NCI-H226 (cell line): Measurements from ENCODE around the gene IER5.
A peak's percentile ranks its signal among the peaks of the same experiment; 100 is the strongest.

Experiments
- DNase-seq: peaks from one replicate; pipeline ENCODE4 v3.0.0-alpha.2; 2015

The IER5 gene

GRCh38 chr1:181099152-181100014 is 10.9 kb downstream of the IER5 start:
- peak; percentile 40 for DNase-seq

GRCh38 chr1:181100015-181100905 is 11.8 kb downstream of the IER5 start:
- peak; percentile 37 for DNase-seq

- no peak for DNase-seq
Measured at GRCh38 chr1:181100934-181101333, 12.4 kb downstream of the IER5 start.

- peak; percentile 91 for DNase-seq
Measured at GRCh38 chr1:181101581-181102226, 13.2 kb downstream of the IER5 start.

- DNase-seq = no peak
Measured at GRCh38 chr1:181102841-181103240, 14.3 kb downstream of the IER5 start.

DNA sequence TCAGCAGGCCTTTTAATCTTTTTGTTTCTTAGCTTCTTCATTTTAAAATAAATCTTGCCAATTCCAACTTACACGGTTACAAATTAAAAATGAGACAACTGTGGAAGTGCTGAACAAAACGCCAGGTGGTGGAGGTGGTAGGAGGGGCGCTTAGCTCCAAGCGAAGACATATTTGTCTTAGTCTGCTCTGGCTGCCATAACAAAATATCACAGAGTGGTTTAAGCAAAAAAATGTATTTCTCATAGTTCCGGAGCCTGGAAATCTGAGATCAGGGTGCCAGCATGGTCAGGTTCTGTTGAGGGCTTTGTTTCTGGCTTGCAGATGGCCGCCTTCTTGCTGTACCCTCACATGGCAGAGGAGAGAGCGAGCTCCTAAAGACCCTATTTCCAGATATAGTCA is 14.9 kb downstream of the IER5 start:
- DNase-seq = no peak

DNA sequence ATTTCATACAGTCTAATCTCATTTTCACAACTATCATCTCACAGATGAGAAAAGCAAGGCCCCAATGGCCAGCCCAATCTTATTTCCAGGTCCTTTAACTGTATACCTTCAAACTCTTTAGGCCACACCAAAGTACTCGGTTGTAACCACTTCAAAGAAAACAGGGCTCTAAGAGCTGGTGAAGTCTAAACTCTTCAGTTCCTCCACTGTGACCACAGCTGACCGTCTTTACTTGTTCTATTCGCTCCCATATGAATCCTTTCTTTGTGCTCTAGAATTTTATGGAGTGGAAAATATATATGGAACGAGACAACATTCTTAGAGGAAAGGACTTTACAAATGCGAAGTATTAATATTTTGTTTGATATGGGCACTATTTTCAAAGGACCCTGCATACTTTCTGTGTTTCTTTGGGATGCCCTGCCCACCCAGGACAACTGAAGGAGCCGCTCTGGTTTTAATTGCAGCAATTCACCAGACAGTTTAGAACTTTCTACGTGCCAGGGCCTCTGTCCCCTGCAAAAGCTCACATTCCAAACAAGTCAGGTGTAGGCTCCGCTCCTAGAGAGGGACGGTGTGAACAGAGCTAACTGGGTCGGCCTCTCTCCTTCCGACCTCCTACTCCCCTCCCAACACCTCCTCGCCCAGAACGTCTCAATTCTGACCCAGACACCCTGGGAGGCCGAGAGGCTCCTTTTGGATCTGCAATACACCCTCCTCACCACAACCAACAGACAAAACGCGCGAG is 15.7 kb downstream of the IER5 start:
- DNase-seq = peak; percentile 40

GRCh38 chr1:181104790-181105133 is 16.3 kb downstream of the IER5 start:
- no peak for DNase-seq

- peak; percentile 87 for DNase-seq
Measured at GRCh38 chr1:181105134-181106021, 16.9 kb downstream of the IER5 start.

- DNase-seq = no peak
Measured at GRCh38 chr1:181106022-181106312, 17.5 kb downstream of the IER5 start.

- no peak for DNase-seq
Measured at GRCh38 chr1:181106479-181106878, 18.0 kb downstream of the IER5 start.

DNA sequence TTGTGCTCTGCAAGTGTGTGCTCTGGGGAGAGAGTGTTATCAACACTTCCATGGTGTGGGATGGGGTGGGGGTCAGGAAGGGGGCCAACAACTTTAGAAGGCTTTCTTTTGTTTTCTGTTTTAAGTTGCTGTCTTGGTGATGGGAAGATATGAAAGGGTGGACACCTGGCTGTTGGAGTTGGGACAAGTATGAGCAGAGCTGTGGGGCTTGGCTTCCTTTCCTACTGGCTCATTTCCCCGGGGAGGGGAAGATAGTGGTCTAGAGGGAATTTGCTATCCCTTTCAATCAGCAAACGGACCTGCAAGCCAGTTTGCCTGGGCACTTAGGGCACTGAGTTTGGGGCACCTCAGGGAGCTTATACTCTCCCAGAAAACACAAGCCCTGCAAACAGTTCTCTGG is 19.2 kb downstream of the IER5 start:
- DNase-seq = no peak

DNA sequence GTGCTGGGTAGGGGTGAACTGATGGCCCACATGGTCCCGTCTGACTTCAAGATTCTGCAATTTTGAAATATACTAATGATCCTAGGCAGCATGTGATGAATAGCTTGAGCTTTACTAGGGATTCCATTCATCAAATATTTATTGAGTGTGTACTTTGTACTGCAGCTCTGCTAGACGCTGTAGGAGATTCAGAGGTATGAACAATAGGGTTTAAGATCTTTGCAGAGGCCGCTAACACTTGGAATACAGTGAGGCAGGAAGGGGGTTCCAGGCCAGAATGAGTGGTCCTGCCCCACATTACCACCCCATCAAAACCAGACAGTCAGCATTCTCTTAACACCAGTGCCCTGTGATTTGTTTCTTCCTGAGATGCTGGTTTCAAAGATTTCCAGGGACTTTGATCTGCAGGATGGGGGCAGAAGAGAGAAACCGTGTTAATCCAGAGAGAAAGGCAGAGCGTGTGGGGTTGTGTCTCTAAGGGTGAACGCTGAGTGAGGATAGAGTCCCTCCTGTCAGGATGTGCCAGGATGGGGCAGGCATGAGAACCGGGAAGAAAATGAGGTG is 19.9 kb downstream of the IER5 start:
- no peak for DNase-seq

DNA sequence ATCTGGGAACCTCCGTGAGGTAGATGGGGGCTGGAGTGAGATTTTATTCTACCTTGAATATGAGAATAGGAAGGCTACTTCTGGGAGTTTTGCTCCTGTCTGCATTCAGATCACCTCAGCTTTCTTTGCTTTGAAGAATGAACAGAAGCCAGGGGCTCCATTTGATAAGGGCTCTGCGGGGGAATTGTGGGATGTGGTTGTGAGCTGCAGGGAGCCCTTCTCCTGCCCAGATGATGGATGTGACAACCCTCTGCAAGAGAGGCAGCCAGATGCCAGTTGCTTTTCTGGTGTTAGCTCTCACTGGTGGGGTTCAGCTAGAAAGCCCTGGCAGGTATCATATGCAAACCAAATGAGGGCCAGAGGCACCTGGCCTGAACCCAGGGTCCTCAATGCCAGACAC is 21.5 kb downstream of the IER5 start:
- no peak for DNase-seq

DNA sequence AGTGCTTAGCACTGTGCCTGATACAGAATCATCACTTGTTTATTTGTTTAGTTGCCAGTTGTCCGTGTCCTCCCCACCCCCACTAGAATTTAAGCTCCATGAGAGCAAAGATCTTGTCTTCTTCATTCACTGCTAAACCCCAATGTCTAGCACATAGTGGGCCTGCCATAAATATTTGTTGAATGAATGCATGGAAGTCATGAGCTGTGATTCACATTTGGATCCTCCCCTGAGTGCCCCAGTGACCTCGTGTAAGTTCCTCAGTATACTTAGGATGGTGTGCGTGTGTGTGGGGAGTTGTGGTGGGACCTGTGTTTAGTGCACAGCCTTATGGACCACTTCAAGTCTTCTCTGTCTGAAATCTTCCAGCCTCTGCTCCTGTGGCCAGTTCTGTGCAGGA is 23.1 kb downstream of the IER5 start:
- DNase-seq = peak; percentile 63

GRCh38 chr1:181112071-181112929 is 23.8 kb downstream of the IER5 start:
- DNase-seq = peak; percentile 100

- DNase-seq = peak; percentile 92
Measured at GRCh38 chr1:181113059-181113641, 24.6 kb downstream of the IER5 start.

GRCh38 chr1:181114574-181115367 is 26.3 kb downstream of the IER5 start:
- DNase-seq = no peak

- no peak for DNase-seq
Measured at GRCh38 chr1:181115368-181115684, 26.8 kb downstream of the IER5 start.
